ENCODE measurements around the gene KIF21A. TPM values are rescaled to one million over a fixed set of nuclear protein-coding genes. Genes with fewer than 3 reads are reported as not detected.

KIF21A gene
- total and polyA plus RNA-seq, 2 of the 13 experiments (the other 11 are each of a cell fraction or from before 2014, with no cell fraction given): 20.6 to 39.7 TPM

DNA sequence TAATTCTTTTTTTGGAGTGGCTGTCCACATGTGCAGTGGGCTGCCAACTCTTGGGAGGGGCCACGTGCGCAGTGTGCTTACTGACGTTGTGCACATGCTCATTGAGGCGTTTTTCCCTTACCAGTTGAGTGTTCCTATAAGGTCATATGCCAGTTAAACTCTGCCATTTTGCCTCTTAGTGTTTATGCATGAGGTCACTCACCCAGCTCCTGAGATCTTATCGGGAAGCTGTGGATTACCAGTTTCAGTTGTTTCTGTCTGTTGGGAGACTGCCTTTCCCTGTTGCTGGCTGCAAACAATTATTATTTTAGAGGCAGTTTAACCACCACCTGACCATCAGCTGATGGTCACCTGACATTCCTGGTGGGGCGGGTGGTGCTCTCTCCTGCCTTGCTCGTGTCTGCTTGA lies 16.1 kb upstream of the KIF21A start (continued):
- TF ChIP-seq ZNF644 (CRISPR knock-in tag; IDR thresholded peaks at IDR 0.05; ENCODE audit: low read depth) (no peak), SIN3A (IDR thresholded peaks at IDR 0.05; ENCODE audit: borderline replicate concordance, low read depth, low read length) (no peak), ZNF12 (CRISPR knock-in tag; IDR thresholded peaks at IDR 0.05) (no peak), ZSCAN22 (CRISPR knock-in tag; IDR thresholded peaks at IDR 0.05) (no peak), ZSCAN30 (CRISPR knock-in tag; IDR thresholded peaks at IDR 0.05) (no peak), POGZ (CRISPR knock-in tag; IDR thresholded peaks at IDR 0.05) (no peak), MTA3 (CRISPR knock-in tag; IDR thresholded peaks at IDR 0.05) (no peak), MXD4 (CRISPR knock-in tag; IDR thresholded peaks at IDR 0.05) (no peak), ZMYM3 (CRISPR knock-in tag; IDR thresholded peaks at IDR 0.05) (no peak), WIZ (CRISPR knock-in tag; IDR thresholded peaks at IDR 0.05) (no peak)

DNA sequence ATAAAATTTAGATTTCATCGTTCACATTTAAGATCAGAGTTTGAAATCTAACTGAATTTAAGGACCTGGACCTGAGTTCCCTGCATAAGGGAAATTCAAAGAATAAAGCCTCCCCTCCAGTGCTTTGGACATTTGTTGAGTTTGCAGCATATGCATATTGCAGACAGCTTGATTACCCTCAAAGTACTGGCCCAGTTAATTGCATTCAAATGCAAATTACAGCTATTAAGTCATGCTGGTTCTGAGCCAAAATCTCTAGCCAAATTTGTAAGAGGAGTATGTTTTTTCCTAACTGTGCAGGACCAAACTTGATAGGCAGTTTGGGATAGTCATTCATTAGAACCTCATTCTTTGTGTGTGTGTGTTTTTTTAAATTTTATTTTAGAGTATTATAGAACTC lies 9.1 kb upstream of the KIF21A start:
- Histone ChIP-seq H3K27me3 (ENCODE audit: control insufficient read depth in 1 of 2, insufficient read depth in 2 of 2, low read length in 2 of 2) (no peaks in the 10 kb centered on the region), H3K27ac (ENCODE audit: extremely low read length, insufficient read depth, low read length) (no peak overlapping the region), H3K4me2 (ENCODE audit: low read depth, low read length) (no peak overlapping the region), H4K20me1 (ENCODE audit: insufficient read depth, low read length) (no peaks in the 10 kb centered on the region), H3K4me3 (replicated peaks in 1 of 3; ENCODE audit: insufficient read depth in 1 of 3, low read depth in 2 of 3, low read length in 3 of 3) (no peak overlapping the region), H3K79me2 (ENCODE audit: insufficient read depth, low read length) (no peaks in the 10 kb centered on the region), H2AFZ (ENCODE audit: low read length) (no peak overlapping the region), H3K9ac (ENCODE audit: insufficient read depth, low read depth, low read length) (no peak overlapping the region), H3K36me3 (replicated peaks in 1 of 2; ENCODE audit: control insufficient read depth in 1 of 2, insufficient read depth in 2 of 2, low read length in 2 of 2) (no peaks in the 10 kb centered on the region), H3K4me1 (ENCODE audit: insufficient read depth, low read length) (no peaks in the 10 kb centered on the region), H3K9me3 (ENCODE audit: low read length) (no peaks in the 10 kb centered on the region)
- ATAC-seq (no peak), FAIRE-seq (no peak), DNase-seq (ENCODE audit: low spot score) (no peak)
- in situ Hi-C loops (cut with HindIII; ENCODE audit: extremely low pct_ligation_motif_present, low pct_unique_long_range_greater_than_20kb) (no loop called here), intact Hi-C loops (cut with micrococcal nuclease; ENCODE audit: unreplicated experiment) (no loop called here)
- 44% methylated on average over 1 of the region's 1 CpG for WGBS (ENCODE audit: low lambda C conversion rate)
- ChIA-PET POLR2A (no interaction called here), CTCF (ENCODE audit: low intra/inter-chr PET ratio, low total read pairs) (no interaction called here)
- BruUV-seq (replicated peaks): no TSS peak
- TF ChIP-seq NR2F6 (IDR thresholded peaks at IDR 0.05) (no peak), NR2F6 (CRISPR knock-in tag; IDR thresholded peaks at IDR 0.05) (no peak), CEBPG (CRISPR knock-in tag; IDR thresholded peaks at IDR 0.05) (no peak), ZNF761 (CRISPR knock-in tag; conservative IDR thresholded peaks at IDR 0.05) (no peak), ZNF639 (CRISPR knock-in tag; conservative IDR thresholded peaks at IDR 0.05) (no peak), ZNF263 (CRISPR knock-in tag; IDR thresholded peaks at IDR 0.05) (no peak), MIXL1 (CRISPR knock-in tag; IDR thresholded peaks at IDR 0.05) (no peak), RFXAP (CRISPR knock-in tag; IDR thresholded peaks at IDR 0.05; ENCODE audit: borderline replicate concordance) (no peak), ZNF513 (CRISPR knock-in tag; conservative IDR thresholded peaks at IDR 0.05) (no peak)
- TF ChIP-seq, protein P1, sequence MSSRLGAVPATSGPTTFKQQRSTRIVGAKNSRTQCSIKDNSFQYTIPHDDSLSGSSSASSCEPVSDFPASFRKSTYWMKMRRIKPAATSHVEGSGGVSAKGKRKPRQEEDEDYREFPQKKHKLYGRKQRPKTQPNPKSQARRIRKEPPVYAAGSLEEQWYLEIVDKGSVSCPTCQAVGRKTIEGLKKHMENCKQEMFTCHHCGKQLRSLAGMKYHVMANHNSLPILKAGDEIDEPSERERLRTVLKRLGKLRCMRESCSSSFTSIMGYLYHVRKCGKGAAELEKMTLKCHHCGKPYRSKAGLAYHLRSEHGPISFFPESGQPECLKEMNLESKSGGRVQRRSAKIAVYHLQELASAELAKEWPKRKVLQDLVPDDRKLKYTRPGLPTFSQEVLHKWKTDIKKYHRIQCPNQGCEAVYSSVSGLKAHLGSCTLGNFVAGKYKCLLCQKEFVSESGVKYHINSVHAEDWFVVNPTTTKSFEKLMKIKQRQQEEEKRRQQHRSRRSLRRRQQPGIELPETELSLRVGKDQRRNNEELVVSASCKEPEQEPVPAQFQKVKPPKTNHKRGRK (CRISPR knock-in tag; IDR thresholded peaks at IDR 0.05): no peak
- TF ChIP-seq, protein P2, sequence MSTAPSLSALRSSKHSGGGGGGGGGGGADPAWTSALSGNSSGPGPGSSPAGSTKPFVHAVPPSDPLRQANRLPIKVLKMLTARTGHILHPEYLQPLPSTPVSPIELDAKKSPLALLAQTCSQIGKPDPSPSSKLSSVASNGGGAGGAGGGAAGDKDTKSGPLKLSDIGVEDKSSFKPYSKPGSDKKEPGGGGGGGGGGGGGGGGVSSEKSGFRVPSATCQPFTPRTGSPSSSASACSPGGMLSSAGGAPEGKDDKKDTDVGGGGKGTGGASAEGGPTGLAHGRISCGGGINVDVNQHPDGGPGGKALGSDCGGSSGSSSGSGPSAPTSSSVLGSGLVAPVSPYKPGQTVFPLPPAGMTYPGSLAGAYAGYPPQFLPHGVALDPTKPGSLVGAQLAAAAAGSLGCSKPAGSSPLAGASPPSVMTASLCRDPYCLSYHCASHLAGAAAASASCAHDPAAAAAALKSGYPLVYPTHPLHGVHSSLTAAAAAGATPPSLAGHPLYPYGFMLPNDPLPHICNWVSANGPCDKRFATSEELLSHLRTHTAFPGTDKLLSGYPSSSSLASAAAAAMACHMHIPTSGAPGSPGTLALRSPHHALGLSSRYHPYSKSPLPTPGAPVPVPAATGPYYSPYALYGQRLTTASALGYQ (CRISPR knock-in tag; IDR thresholded peaks at IDR 0.05): no peak
